ENCODE data around the gene ARL14EP. TPM values are rescaled to one million over a fixed set of nuclear protein-coding genes. Genes with fewer than 3 reads are reported as not detected.

Gene ARL14EP
- polyA plus RNA-seq, 6 donors from 2014 or later: 60.4 to 131 (median 92.3) TPM

DNA sequence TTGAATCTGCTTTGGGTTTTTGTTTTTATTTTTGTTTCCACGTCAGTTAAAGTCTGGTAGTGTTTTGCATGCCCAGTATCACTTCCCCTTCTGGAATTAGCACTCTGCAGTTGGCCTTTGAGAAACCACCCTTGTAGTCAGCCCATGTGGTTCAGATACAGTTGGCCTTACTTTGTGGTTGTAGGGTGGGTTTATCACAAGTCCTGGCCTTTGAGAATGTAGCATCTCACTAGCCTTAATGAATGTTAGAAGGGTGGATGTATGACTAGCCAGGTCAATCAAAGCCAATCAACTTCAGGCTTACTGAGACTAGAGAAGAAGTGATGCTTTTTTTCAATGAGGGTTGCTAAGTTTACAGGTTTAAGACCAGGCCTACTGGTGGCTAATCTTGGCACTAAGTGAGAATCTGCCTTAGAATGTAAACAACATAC is 19.8 kb downstream of the ARL14EP start:
- DNase-seq: peak; percentile 73
- Mint-ChIP-seq H3K27me3 (no peaks in the 10 kb centered on the region), H3K9me3 (peaks cover 0 to 4% (median 0%) of the 10 kb centered on the region in 7 donors), H3K4me1 (peaks cover 20 to 41% (median 21%) of the 10 kb centered on the region in 3 donors), H3K36me3 (peaks cover 0 to 7% of the 10 kb centered on the region in 2 donors), H3K4me3 (peak overlapping the region in 7 of 8 donors; percentile 31 to 69 (median 51)), H3K27ac (peak overlapping the region; percentile 52 to 96 (median 88))
- peak; percentile 94 to 97 for ATAC-seq (ENCODE audit: low read depth in 2 of 2)

DNA sequence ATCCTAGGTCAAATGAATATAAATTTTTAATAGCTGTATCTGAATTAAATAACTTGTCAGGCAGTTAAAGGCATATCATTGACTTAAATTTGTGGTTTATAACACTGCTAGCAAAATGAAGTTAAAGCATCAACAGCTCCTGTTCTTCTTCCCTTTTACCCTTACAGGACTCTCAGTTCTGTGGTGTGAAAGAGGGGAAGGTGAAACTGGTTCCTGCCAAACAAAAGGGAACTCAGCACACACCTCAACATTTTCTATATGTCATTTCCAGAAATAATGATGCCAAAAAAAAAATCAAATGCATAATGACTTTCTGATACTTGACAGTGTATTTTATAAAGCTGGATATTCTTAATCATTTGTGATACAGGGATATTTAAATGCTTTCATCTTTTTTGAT is 21.2 kb downstream of the ARL14EP start:
- DNase-seq (peak; percentile 36), ATAC-seq (ENCODE audit: low read depth in 2 of 2) (peak; percentile 45 to 59)
- peaks cover 0 to 4% (median 0%) of the 10 kb centered on the region in 7 donors for H3K9me3 Mint-ChIP-seq
- H3K4me3 Mint-ChIP-seq: peak overlapping the region in 5 of 8 donors; percentile 18 to 81 (median 57)
- H3K27me3 Mint-ChIP-seq: no peaks in the 10 kb centered on the region
- peaks cover 0 to 7% of the 10 kb centered on the region in 2 donors for H3K36me3 Mint-ChIP-seq
- H3K4me1 Mint-ChIP-seq: peaks cover 21 to 41% (median 21%) of the 10 kb centered on the region in 3 donors
- peak overlapping the region; percentile 71 to 94 (median 84) for H3K27ac Mint-ChIP-seq

DNA sequence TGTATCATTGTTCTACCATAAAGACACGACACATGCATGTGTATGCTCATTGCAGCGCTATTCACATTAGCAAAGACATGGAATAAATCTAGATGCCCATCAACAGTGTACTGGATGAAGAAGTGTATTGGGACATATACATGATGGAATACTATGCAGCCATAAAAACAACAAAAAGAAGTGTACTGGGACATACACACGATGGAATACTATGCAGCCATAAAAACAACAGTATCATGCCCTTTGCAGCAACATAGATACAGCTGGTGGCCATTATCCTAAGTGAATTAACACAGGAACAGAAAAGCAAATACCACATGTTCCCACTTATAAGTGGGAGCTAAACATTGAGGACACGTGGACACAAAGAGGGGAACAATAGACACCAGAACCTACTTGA is 22.7 kb downstream of the ARL14EP start:
- no peak for ATAC-seq (ENCODE audit: low read depth in 2 of 2)
- peaks cover 0 to 7% of the 10 kb centered on the region in 2 donors for H3K36me3 Mint-ChIP-seq
- peaks cover 21 to 44% (median 26%) of the 10 kb centered on the region in 3 donors for H3K4me1 Mint-ChIP-seq
- peaks cover 0 to 4% (median 0%) of the 10 kb centered on the region in 7 donors for H3K9me3 Mint-ChIP-seq
- DNase-seq: no peak
- H3K27me3 Mint-ChIP-seq: no peaks in the 10 kb centered on the region
- no peak overlapping the region for H3K27ac Mint-ChIP-seq
- H3K4me3 Mint-ChIP-seq: no peak overlapping the region

DNA sequence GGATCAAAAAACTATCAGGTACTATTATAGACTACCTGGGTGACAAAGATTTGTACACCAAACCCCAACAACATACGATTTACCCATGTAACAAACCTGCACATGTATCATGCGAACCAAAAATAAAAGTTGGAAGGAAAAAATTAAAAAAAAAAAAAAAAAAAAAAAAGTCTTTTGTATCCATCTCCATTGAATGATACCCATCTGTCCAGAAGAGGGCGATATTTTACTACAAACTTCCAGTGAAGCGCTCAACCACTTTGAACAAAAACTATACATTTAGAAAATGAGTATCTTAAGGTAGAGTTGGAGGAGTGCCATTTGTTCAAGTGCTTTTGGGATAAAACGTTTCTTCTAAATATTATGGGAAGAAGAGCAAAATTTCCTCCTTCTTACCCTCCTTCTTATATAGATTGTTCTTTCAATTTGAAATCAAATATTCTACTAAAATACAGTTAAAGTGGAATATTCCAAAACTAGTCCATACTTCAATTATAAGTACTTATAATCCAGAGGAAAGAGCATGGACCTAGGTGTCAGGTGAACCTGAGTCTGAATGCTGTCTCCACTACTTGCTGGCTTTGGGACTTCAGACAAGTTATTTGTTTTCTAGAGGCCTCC is 23.3 kb downstream of the ARL14EP start:
- Mint-ChIP-seq H3K27ac (no peak overlapping the region), H3K27me3 (no peaks in the 10 kb centered on the region), H3K9me3 (peaks cover 0 to 4% (median 0%) of the 10 kb centered on the region in 7 donors), H3K4me3 (no peak overlapping the region), H3K4me1 (peaks cover 21 to 44% (median 26%) of the 10 kb centered on the region in 3 donors), H3K36me3 (peaks cover 0 to 7% of the 10 kb centered on the region in 2 donors)
- ATAC-seq (ENCODE audit: low read depth in 2 of 2) (no peak), DNase-seq (peak; percentile 43)

DNA sequence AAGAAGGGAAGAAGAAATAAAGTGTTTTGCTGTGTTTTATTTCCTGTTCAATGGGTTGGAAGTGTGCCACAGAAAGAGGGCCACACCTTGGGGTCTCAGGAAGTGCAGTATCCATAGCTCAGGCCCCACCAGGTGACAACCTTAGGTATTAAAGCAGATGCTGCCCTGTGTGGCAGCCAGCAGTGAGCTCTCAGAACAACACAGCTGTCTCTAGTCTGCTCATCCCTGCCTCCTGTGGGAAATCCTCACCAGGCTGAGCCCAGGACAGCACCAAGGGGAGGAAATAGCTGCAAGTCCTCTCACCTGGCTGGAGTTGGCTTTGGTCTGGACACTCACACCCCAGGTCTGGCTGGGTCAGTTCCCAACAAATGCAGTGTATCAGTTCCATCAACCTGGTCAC is 25.1 kb downstream of the ARL14EP start:
- ATAC-seq (ENCODE audit: low read depth in 2 of 2) (no peak), DNase-seq (no peak)
- Mint-ChIP-seq H3K4me3 (no peak overlapping the region), H3K27ac (peak overlapping the region in 1 of 6 donors; percentile 62), H3K27me3 (peaks cover 6 to 9% (median 6%) of the 10 kb centered on the region in 3 donors), H3K36me3 (peaks cover 0 to under 1% of the 10 kb centered on the region in 2 donors), H3K4me1 (peaks cover 9 to 32% (median 15%) of the 10 kb centered on the region in 3 donors), H3K9me3 (no peaks in the 10 kb centered on the region)

DNA sequence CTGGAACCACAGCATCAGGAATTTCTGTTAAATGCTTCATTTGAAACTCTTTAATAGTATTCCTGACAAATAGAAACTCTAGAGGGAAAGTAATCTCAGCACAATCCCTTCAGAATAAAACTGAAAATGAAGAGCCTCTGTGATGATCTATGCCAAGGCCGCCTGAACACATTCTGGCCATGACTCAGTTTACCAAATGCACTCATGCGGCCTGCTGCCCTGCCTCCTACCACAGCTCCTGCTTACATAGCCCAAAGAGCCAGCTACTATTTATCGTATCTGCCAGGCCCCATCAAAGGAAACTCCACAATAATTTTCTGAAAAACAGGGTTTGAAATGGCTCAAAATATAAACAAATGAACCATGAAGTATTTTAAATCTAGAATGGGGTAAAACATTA is 27.0 kb downstream of the ARL14EP start:
- H3K4me1 Mint-ChIP-seq: peaks cover 0 to 15% (median 11%) of the 10 kb centered on the region in 3 donors

DNA sequence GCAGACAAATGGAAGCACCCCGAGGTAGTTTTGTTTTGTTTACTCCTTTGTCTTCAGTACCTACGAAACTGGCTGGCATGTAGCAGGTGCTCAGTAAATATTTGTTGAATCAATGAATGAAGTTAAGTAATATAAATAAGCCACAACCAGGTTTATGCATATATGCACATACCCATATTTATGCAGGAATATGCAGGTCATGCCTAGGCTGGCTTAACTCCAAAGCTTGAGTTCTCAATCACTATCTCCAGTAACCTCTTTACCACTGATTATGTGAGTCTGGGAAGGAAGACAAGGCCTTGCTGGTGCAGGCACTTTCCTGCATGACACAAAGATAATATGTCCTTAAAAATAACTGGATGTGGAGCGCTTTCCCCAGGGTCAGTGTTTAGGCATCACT is 27.5 kb downstream of the ARL14EP start:
- ATAC-seq (ENCODE audit: low read depth in 2 of 2) (no peak), DNase-seq (no peak)
- H3K4me1 Mint-ChIP-seq: peaks cover 0 to 11% (median 10%) of the 10 kb centered on the region in 3 donors
- peaks cover 0 to 3% of the 10 kb centered on the region in 2 donors for H3K36me3 Mint-ChIP-seq
- H3K4me3 Mint-ChIP-seq: no peak overlapping the region
- no peak overlapping the region for H3K27ac Mint-ChIP-seq
- peaks cover 6 to 9% (median 6%) of the 10 kb centered on the region in 3 donors for H3K27me3 Mint-ChIP-seq
- H3K9me3 Mint-ChIP-seq: peaks cover 0 to 2% (median 0%) of the 10 kb centered on the region in 7 donors

More for the DNA sequence above, 27.0 kb downstream of the ARL14EP start:
- Mint-ChIP-seq H3K27me3 (peaks cover 6 to 9% (median 6%) of the 10 kb centered on the region in 3 donors), H3K9me3 (no peaks in the 10 kb centered on the region), H3K4me3 (no peak overlapping the region), H3K36me3 (no peaks in the 10 kb centered on the region), H3K27ac (no peak overlapping the region)
- no peak for ATAC-seq (ENCODE audit: low read depth in 2 of 2)
- no peak for DNase-seq

DNA sequence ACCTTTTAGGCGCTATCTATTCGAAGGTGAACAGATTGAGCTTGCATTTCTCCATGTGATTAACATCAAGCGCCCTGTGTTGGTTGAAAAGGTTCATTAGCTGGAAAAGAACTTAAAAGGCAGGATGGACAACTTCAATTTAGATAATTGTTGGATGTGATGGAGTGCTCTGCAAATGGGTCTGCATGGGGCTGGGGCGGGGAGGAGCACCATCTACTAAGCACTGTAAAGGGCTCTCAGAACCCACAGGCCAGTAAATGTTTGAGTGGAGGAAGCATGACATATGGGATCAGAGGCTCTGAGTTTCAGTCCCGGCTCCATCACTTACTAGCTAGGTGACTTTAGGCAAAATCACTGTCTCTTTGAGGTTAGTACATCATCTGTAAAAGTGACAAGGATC is 28.2 kb downstream of the ARL14EP start:
- H3K9me3 Mint-ChIP-seq: peaks cover 0 to 3% (median 0%) of the 10 kb centered on the region in 7 donors
- ATAC-seq (ENCODE audit: low read depth in 2 of 2) (no peak), DNase-seq (no peak)
- peaks cover 6 to 9% (median 6%) of the 10 kb centered on the region in 3 donors for H3K27me3 Mint-ChIP-seq
- H3K27ac Mint-ChIP-seq: peak overlapping the region in 1 of 6 donors; percentile 3
- peaks cover 0 to 8% (median 7%) of the 10 kb centered on the region in 3 donors for H3K4me1 Mint-ChIP-seq
- peaks cover 0 to 5% of the 10 kb centered on the region in 2 donors for H3K36me3 Mint-ChIP-seq
- H3K4me3 Mint-ChIP-seq: no peak overlapping the region

DNA sequence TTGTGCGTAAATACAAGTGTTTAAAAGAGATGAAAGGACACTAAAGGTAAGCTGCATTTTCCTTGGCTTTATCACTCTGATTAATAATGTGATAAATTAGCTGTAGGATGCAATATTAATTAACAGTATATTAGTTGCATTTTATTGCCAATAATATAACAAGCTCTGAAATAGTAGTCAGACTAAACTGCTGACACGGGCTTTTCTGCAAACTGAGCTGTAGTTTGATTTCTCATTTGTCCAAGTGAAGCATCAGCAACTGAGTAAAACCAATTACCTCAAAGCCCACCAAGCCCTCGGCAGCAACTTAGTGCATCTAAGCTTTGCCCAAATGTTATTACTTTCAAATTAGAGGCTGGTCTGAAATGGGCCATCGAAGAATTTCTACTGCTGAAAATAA is 33.5 kb downstream of the ARL14EP start:
- H3K9me3 Mint-ChIP-seq: peaks cover 0 to 3% (median 0%) of the 10 kb centered on the region in 7 donors
- peaks cover 6 to 11% (median 10%) of the 10 kb centered on the region in 3 donors for H3K27me3 Mint-ChIP-seq
- H3K36me3 Mint-ChIP-seq: peaks cover 0 to 5% of the 10 kb centered on the region in 2 donors
- no peaks in the 10 kb centered on the region for H3K4me1 Mint-ChIP-seq
- no peak for DNase-seq
- H3K4me3 Mint-ChIP-seq: no peak overlapping the region
- H3K27ac Mint-ChIP-seq: no peak overlapping the region
- ATAC-seq (ENCODE audit: low read depth in 2 of 2): no peak

DNA sequence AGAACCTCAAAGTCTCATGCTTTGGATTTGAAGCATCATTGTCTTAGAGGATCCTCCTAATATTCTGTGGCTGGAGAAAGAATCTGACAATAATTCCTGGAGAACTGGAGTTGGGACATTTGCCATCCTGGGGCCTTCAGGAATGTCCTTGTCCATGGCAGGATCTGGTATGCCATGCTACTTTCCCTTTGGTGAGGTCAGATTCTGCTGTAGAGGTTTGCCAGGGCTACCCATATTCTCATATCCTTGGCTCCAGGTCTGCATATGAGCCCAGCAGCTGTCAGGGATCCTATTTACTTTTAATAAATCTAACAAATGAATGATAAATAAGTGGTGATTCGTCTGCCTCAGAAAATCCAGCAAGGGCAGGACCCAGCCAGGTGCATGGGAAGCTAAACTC is 35.0 kb downstream of the ARL14EP start:
- Mint-ChIP-seq H3K36me3 (peaks cover 0 to 5% of the 10 kb centered on the region in 2 donors), H3K4me1 (no peaks in the 10 kb centered on the region), H3K27ac (no peak overlapping the region), H3K4me3 (no peak overlapping the region), H3K9me3 (peaks cover 0 to 3% (median 0%) of the 10 kb centered on the region in 7 donors), H3K27me3 (peaks cover 0 to 9% (median 5%) of the 10 kb centered on the region in 3 donors)
- DNase-seq: no peak
- no peak for ATAC-seq (ENCODE audit: low read depth in 2 of 2)

DNA sequence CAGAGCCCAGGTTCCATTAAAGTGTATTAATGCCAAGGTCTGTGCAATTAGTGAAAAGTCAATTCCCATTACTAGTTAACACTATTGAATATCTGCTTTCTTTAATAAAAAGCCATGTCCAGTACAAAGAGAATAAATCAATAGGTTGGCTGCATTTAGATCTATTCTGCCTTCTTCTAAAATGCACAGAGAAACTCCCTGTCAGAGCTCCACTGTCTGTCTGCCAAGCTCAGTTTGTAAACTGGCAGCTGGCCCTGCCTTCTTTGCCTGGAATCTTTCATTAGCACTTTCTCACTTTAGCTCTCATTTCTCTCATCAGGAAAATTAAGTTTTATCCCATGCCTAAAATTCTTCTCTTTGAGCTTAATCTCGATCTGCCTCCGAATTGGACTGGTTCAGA is 35.6 kb downstream of the ARL14EP start:
- H3K27me3 Mint-ChIP-seq: peaks cover 0 to 9% (median 5%) of the 10 kb centered on the region in 3 donors
- DNase-seq: no peak
- H3K4me1 Mint-ChIP-seq: no peaks in the 10 kb centered on the region
- no peak for ATAC-seq (ENCODE audit: low read depth in 2 of 2)
- no peak overlapping the region for H3K4me3 Mint-ChIP-seq
- peaks cover 0 to 3% (median 0%) of the 10 kb centered on the region in 7 donors for H3K9me3 Mint-ChIP-seq
- H3K36me3 Mint-ChIP-seq: peaks cover 0 to 5% of the 10 kb centered on the region in 2 donors
- no peak overlapping the region for H3K27ac Mint-ChIP-seq

DNA sequence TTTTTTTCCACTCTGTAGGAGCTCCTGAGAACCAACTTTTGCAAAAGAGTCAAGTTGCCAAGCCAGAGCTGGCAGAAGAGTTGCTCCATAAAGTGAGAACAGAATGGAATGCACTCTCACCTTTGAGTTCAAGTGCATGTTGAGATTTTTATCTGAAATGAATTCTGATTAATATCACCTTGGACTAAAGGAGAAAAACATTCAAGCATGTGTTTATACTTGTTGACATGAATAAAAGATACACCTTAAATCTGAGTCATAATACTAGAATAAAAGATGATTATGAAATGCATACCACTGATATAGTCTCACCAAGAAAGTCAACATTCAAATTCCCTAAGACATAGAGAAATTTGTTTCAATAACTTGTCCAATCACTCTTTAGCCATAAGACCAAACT is 37.8 kb downstream of the ARL14EP start:
- Mint-ChIP-seq H3K9me3 (no peaks in the 10 kb centered on the region), H3K4me3 (no peak overlapping the region), H3K36me3 (no peaks in the 10 kb centered on the region), H3K27me3 (peaks cover 0 to 16% (median 5%) of the 10 kb centered on the region in 3 donors), H3K27ac (no peak overlapping the region), H3K4me1 (no peaks in the 10 kb centered on the region)
- ATAC-seq (ENCODE audit: low read depth in 2 of 2): no peak
- DNase-seq: no peak

DNA sequence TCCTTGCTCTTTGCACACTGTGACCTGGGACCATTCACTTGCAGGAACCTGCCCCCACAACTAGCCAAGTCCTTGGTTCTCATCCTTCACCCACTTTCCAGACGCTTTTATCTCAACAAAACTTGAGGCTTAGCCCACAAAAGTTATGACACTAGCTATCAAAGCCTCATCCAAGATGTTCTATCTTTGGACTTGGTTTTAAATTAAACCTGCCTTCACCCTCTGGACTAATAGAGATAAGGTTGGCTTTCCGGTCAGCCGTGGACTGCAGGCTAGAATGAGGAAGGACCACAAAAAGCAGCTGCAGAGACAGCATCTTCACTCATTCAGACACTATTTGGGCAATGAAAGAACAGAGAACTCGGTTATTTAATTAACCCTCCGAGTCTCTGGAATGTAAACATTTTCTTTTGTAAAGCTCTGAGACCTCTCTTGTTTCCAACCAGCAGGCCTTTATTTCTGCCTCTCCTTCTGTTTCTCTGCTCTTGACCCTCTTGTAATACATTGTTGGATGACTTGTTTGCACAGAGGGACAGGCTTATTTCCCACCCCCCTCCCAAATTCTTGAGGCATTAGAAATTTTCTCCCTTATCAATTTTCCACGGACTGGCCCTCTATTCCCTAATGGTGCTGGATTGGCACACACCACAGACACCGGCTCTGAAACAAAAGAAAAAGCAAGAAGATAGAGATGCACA is 41.4 kb downstream of the ARL14EP start:
- no peak for ATAC-seq (ENCODE audit: low read depth in 2 of 2)
- no peaks in the 10 kb centered on the region for H3K4me1 Mint-ChIP-seq
- H3K27me3 Mint-ChIP-seq: peaks cover 0 to 18% (median 3%) of the 10 kb centered on the region in 3 donors
- no peak for DNase-seq
- H3K27ac Mint-ChIP-seq: no peak overlapping the region
- H3K9me3 Mint-ChIP-seq: peaks cover 0 to 6% (median 2%) of the 10 kb centered on the region in 7 donors
- no peak overlapping the region for H3K4me3 Mint-ChIP-seq
- no peaks in the 10 kb centered on the region for H3K36me3 Mint-ChIP-seq
